ENCODE results near the gene KCNJ15.

GRCh38 chr21:38211321-38211720, 45.5 kb upstream of the KCNJ15 start:
- TF ChIP-seq CTCF (conservative IDR thresholded peaks at IDR 0.05 in 1 of 2, IDR thresholded peaks at IDR 0.05 in 1 of 2; ENCODE audit: low read depth in 1 of 2, low read length in 2 of 2) (no peak), EZH2 (IDR thresholded peaks at IDR 0.05; ENCODE audit: low read length, missing control alignments) (no peak)
